HepG2 (cell line): ENCODE measurements around the gene CA12. TPM values are rescaled to one million over a fixed set of nuclear protein-coding genes. Genes with fewer than 3 reads are reported as not detected.

Experiments
- BRCA1 ChIP-seq: sonication (generic); formaldehyde crosslinking; IDR thresholded peaks from 2 replicates; pipeline ENCODE4 v1.4.0; 2020; ENCODE audit warnings: missing genetic modification reagents
- CENPT ChIP-seq: sonication (generic); formaldehyde crosslinking; IDR thresholded peaks from 2 replicates; pipeline ENCODE4 v1.8.0; 2022; ENCODE audit warnings: low read depth, mild to moderate bottlenecking, moderate library complexity, missing genetic modification reagents
- NFE2 ChIP-seq: sonication (generic); formaldehyde crosslinking; IDR thresholded peaks from 2 replicates; pipeline ENCODE4 v1.4.0; 2020; ENCODE audit warnings: missing genetic modification reagents
- NR2F2 ChIP-seq: IDR thresholded peaks from 2 replicates; pipeline ENCODE4 v1.6.1; 2012; ENCODE audit warnings: low read depth, inconsistent platforms, borderline replicate concordance
- PAF1 ChIP-seq: IDR thresholded peaks from 2 replicates; pipeline ENCODE4 v1.6.1; 2016; ENCODE audit warnings: missing genetic modification reagents, missing compliant biosample characterization
- RFXANK ChIP-seq: IDR thresholded peaks from 2 replicates; pipeline ENCODE4 v1.6.1; 2016
- SP4 ChIP-seq: sonication (generic); formaldehyde crosslinking; IDR thresholded peaks from 2 replicates; pipeline ENCODE4 v1.8.1; 2023; ENCODE audit warnings: mild to moderate bottlenecking, missing genetic modification reagents
- ZBTB10 ChIP-seq: sonication (generic); formaldehyde crosslinking; IDR thresholded peaks from 2 replicates; pipeline ENCODE4 v1.4.0; 2020; ENCODE audit warnings: missing genetic modification reagents, borderline replicate concordance
- ZBTB38 ChIP-seq: sonication (generic); formaldehyde crosslinking; IDR thresholded peaks from 2 replicates; pipeline ENCODE4 v1.5.1; 2020; ENCODE audit warnings: mild to moderate bottlenecking, missing genetic modification reagents
- ZNF44 ChIP-seq: sonication (generic); formaldehyde crosslinking; IDR thresholded peaks from 2 replicates; pipeline ENCODE4 v1.5.1; 2020; ENCODE audit warnings: mild to moderate bottlenecking, missing genetic modification reagents
- polyA plus RNA-seq, 8 experiments: library from polyadenylated mRNA; depleted of rRNA in 3 of 8; stranded (reverse) in 7 of 8; unstranded in 1 of 8; fragments of >200 nt; fragmentation: Illumina TruSeq in 4 of 8; extraction: Trizol in 4 of 8; gene quantifications; 2 replicates each; pipeline versions ENCODE4 v1.2.1 to v1.2.3, GENCODE V29; 2011 to 2016; ENCODE audit warnings: low read depth in 4 of 8, missing spikeins in 1 of 8, mixed read lengths in 1 of 8; ENCODE audit not compliant: insufficient read depth in 1 of 8
- total RNA-seq, 5 experiments: library from RNA; depleted of rRNA; stranded (reverse); fragments of >200 nt; fragmentation: Illumina TruSeq; extraction: Trizol; gene quantifications; 2 replicates each; pipeline ENCODE4 v1.2.3, GENCODE V29; 2016; ENCODE audit warnings: low read depth in 1 of 5
- TF ChIP-seq, protein P1 (sequence below): sonication (generic); formaldehyde crosslinking; IDR thresholded peaks from 2 replicates; pipeline ENCODE4 v1.5.1; 2020; ENCODE audit warnings: mild to moderate bottlenecking, missing genetic modification reagents, borderline replicate concordance
- TF ChIP-seq, protein P2 (sequence below): sonication (generic); formaldehyde crosslinking; IDR thresholded peaks from 2 replicates; pipeline ENCODE4 v1.5.0; 2020; ENCODE audit warnings: missing genetic modification reagents
- TF ChIP-seq, protein P3 (sequence below): sonication (generic); formaldehyde crosslinking; IDR thresholded peaks from 2 replicates; pipeline ENCODE4 v1.5.0; 2020; ENCODE audit warnings: mild to moderate bottlenecking, missing genetic modification reagents, moderate library complexity
- TF ChIP-seq, protein P4 (sequence below): sonication (generic); formaldehyde crosslinking; IDR thresholded peaks from 2 replicates; pipeline ENCODE4 v1.5.1; 2020; ENCODE audit warnings: mild to moderate bottlenecking, missing genetic modification reagents, moderate library complexity

Gene CA12
- total and polyA plus RNA-seq, 2 of the 13 experiments (the other 11 are each of a cell fraction or from before 2014, with no cell fraction given): 0.07 to 0.20 TPM

- no peak for TF ChIP-seq SP4 (CRISPR knock-in tag)
- TF ChIP-seq, protein P1, sequence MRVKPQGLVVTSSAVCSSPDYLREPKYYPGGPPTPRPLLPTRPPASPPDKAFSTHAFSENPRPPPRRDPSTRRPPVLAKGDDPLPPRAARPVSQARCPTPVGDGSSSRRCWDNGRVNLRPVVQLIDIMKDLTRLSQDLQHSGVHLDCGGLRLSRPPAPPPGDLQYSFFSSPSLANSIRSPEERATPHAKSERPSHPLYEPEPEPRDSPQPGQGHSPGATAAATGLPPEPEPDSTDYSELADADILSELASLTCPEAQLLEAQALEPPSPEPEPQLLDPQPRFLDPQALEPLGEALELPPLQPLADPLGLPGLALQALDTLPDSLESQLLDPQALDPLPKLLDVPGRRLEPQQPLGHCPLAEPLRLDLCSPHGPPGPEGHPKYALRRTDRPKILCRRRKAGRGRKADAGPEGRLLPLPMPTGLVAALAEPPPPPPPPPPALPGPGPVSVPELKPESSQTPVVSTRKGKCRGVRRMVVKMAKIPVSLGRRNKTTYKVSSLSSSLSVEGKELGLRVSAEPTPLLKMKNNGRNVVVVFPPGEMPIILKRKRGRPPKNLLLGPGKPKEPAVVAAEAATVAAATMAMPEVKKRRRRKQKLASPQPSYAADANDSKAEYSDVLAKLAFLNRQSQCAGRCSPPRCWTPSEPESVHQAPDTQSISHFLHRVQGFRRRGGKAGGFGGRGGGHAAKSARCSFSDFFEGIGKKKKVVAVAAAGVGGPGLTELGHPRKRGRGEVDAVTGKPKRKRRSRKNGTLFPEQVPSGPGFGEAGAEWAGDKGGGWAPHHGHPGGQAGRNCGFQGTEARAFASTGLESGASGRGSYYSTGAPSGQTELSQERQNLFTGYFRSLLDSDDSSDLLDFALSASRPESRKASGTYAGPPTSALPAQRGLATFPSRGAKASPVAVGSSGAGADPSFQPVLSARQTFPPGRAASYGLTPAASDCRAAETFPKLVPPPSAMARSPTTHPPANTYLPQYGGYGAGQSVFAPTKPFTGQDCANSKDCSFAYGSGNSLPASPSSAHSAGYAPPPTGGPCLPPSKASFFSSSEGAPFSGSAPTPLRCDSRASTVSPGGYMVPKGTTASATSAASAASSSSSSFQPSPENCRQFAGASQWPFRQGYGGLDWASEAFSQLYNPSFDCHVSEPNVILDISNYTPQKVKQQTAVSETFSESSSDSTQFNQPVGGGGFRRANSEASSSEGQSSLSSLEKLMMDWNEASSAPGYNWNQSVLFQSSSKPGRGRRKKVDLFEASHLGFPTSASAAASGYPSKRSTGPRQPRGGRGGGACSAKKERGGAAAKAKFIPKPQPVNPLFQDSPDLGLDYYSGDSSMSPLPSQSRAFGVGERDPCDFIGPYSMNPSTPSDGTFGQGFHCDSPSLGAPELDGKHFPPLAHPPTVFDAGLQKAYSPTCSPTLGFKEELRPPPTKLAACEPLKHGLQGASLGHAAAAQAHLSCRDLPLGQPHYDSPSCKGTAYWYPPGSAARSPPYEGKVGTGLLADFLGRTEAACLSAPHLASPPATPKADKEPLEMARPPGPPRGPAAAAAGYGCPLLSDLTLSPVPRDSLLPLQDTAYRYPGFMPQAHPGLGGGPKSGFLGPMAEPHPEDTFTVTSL (CRISPR knock-in tag): 0 out of 2 replicates have a peak, but pooled peaks have one; percentile 20
- TF ChIP-seq BRCA1: no peak
- TF ChIP-seq ZBTB38 (CRISPR knock-in tag): no peak
- TF ChIP-seq, protein P2, sequence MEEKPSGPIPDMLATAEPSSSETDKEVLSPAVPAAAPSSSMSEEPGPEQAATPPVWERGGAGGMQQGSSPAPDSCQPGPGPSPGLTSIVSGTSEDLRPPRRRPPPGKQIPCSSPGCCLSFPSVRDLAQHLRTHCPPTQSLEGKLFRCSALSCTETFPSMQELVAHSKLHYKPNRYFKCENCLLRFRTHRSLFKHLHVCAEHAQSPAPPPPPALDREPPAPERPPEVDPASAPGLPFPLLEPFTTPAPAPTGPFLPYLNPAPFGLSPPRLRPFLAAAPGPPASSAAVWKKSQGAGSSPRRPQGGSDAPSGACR (CRISPR knock-in tag): no peak
- no peak for TF ChIP-seq PAF1 (CRISPR knock-in tag)
- TF ChIP-seq RFXANK (CRISPR knock-in tag): no peak
- TF ChIP-seq NR2F2: peak; percentile 46; the same call in 1 of the 2 replicates
- TF ChIP-seq, protein P3, sequence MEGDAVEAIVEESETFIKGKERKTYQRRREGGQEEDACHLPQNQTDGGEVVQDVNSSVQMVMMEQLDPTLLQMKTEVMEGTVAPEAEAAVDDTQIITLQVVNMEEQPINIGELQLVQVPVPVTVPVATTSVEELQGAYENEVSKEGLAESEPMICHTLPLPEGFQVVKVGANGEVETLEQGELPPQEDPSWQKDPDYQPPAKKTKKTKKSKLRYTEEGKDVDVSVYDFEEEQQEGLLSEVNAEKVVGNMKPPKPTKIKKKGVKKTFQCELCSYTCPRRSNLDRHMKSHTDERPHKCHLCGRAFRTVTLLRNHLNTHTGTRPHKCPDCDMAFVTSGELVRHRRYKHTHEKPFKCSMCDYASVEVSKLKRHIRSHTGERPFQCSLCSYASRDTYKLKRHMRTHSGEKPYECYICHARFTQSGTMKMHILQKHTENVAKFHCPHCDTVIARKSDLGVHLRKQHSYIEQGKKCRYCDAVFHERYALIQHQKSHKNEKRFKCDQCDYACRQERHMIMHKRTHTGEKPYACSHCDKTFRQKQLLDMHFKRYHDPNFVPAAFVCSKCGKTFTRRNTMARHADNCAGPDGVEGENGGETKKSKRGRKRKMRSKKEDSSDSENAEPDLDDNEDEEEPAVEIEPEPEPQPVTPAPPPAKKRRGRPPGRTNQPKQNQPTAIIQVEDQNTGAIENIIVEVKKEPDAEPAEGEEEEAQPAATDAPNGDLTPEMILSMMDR (CRISPR knock-in tag): no peak
- no peak for TF ChIP-seq ZBTB10 (CRISPR knock-in tag)
- TF ChIP-seq ZNF44 (CRISPR knock-in tag): no peak
- no peak for TF ChIP-seq NFE2 (CRISPR knock-in tag)
- no peak for TF ChIP-seq CENPT (CRISPR knock-in tag)
- TF ChIP-seq, protein P4, sequence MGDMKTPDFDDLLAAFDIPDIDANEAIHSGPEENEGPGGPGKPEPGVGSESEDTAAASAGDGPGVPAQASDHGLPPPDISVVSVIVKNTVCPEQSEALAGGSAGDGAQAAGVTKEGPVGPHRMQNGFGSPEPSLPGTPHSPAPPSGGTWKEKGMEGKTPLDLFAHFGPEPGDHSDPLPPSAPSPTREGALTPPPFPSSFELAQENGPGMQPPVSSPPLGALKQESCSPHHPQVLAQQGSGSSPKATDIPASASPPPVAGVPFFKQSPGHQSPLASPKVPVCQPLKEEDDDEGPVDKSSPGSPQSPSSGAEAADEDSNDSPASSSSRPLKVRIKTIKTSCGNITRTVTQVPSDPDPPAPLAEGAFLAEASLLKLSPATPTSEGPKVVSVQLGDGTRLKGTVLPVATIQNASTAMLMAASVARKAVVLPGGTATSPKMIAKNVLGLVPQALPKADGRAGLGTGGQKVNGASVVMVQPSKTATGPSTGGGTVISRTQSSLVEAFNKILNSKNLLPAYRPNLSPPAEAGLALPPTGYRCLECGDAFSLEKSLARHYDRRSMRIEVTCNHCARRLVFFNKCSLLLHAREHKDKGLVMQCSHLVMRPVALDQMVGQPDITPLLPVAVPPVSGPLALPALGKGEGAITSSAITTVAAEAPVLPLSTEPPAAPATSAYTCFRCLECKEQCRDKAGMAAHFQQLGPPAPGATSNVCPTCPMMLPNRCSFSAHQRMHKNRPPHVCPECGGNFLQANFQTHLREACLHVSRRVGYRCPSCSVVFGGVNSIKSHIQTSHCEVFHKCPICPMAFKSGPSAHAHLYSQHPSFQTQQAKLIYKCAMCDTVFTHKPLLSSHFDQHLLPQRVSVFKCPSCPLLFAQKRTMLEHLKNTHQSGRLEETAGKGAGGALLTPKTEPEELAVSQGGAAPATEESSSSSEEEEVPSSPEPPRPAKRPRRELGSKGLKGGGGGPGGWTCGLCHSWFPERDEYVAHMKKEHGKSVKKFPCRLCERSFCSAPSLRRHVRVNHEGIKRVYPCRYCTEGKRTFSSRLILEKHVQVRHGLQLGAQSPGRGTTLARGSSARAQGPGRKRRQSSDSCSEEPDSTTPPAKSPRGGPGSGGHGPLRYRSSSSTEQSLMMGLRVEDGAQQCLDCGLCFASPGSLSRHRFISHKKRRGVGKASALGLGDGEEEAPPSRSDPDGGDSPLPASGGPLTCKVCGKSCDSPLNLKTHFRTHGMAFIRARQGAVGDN (CRISPR knock-in tag): no peak
Observed at GRCh38 chr15:63395730-63396151, 14.1 kb upstream of the CA12 start (continued).
